Measurements from ENCODE around the gene ADAT1. TPM values are rescaled to one million over a fixed set of nuclear protein-coding genes. Genes with fewer than 3 reads are reported as not detected.

Gene ADAT1
- total and polyA plus RNA-seq, 2 experiments from 2014 or later = 21.2 to 37.9 TPM

GRCh38 chr16:75621170-75621477 is 2.0 kb downstream of the ADAT1 start:
- Histone ChIP-seq H3K27ac (no peak overlapping the region), H3K4me1 (ENCODE audit: insufficient read depth) (peaks cover 19% of the 10 kb centered on the region), H3K4me3 (no peak overlapping the region), H3K9me2 (replicated peaks; ENCODE audit: insufficient read depth) (no peaks in the 10 kb centered on the region), H2AFZ (no peak overlapping the region), H3K9me3 (ENCODE audit: low read depth) (no peaks in the 10 kb centered on the region), H3K36me3 (replicated peaks; ENCODE audit: insufficient read depth, low read depth) (no peaks in the 10 kb centered on the region), H4K20me1 (ENCODE audit: insufficient read depth, poor library complexity, severe bottlenecking) (no peaks in the 10 kb centered on the region), H3K4me2 (peak overlapping the region; percentile 90), H3K27me3 (no peaks in the 10 kb centered on the region), H3K79me2 (peaks cover 15% of the 10 kb centered on the region)
- WGBS (ENCODE audit: low lambda C conversion rate, missing lambda C conversion rate) = 23% methylated on average over 2 of the region's 2 CpGs
- TF ChIP-seq EZH2 (IDR thresholded peaks at IDR 0.05; ENCODE audit: borderline replicate concordance) = no peak
- no peak for TF ChIP-seq EZH2phosphoT487 (IDR thresholded peaks at IDR 0.05; ENCODE audit: low read depth, severe bottlenecking, unreplicated experiment)
- peak; percentile 63 for TF ChIP-seq CTCF (IDR thresholded peaks at IDR 0.05; ENCODE audit: poor library complexity)
- DNase-seq (ENCODE audit: low spot score) = peak; percentile 58

GRCh38 chr16:75620326-75621169 is 2.5 kb downstream of the ADAT1 start:
- 94% methylated on average over 20 of the region's 20 CpGs for WGBS (ENCODE audit: low lambda C conversion rate, missing lambda C conversion rate)

GRCh38 chr16:75618780-75619179 is 4.3 kb downstream of the ADAT1 start:
- Histone ChIP-seq H3K9me3 (ENCODE audit: low read depth) (no peaks in the 10 kb centered on the region), H3K27ac (no peak overlapping the region), H3K4me3 (no peak overlapping the region), H3K79me2 (peaks cover 15% of the 10 kb centered on the region), H3K36me3 (replicated peaks; ENCODE audit: insufficient read depth, low read depth) (no peaks in the 10 kb centered on the region), H2AFZ (no peak overlapping the region), H3K27me3 (no peaks in the 10 kb centered on the region), H4K20me1 (ENCODE audit: insufficient read depth, poor library complexity, severe bottlenecking) (no peaks in the 10 kb centered on the region), H3K9me2 (replicated peaks; ENCODE audit: insufficient read depth) (no peaks in the 10 kb centered on the region), H3K4me1 (ENCODE audit: insufficient read depth) (peaks cover 11% of the 10 kb centered on the region), H3K4me2 (no peak overlapping the region)
- TF ChIP-seq EZH2phosphoT487 (IDR thresholded peaks at IDR 0.05; ENCODE audit: low read depth, severe bottlenecking, unreplicated experiment) (no peak), EZH2 (IDR thresholded peaks at IDR 0.05; ENCODE audit: borderline replicate concordance) (no peak), CTCF (IDR thresholded peaks at IDR 0.05; ENCODE audit: poor library complexity) (no peak)
- 98% methylated on average over 2 of the region's 2 CpGs for WGBS (ENCODE audit: low lambda C conversion rate, missing lambda C conversion rate)
- DNase-seq (ENCODE audit: low spot score) = no peak

More at GRCh38 chr16:75620326-75621169, 2.5 kb downstream of the ADAT1 start:
- Histone ChIP-seq H3K27ac (no peak overlapping the region), H3K36me3 (replicated peaks; ENCODE audit: insufficient read depth, low read depth) (no peaks in the 10 kb centered on the region), H2AFZ (no peak overlapping the region), H3K4me3 (no peak overlapping the region), H3K4me2 (peak overlapping the region; percentile 34), H3K27me3 (no peaks in the 10 kb centered on the region), H3K79me2 (peaks cover 15% of the 10 kb centered on the region), H3K9me2 (replicated peaks; ENCODE audit: insufficient read depth) (no peaks in the 10 kb centered on the region), H3K4me1 (ENCODE audit: insufficient read depth) (peaks cover 14% of the 10 kb centered on the region), H4K20me1 (ENCODE audit: insufficient read depth, poor library complexity, severe bottlenecking) (no peaks in the 10 kb centered on the region), H3K9me3 (ENCODE audit: low read depth) (no peaks in the 10 kb centered on the region)
- DNase-seq (ENCODE audit: low spot score) = no peak
- TF ChIP-seq CTCF (IDR thresholded peaks at IDR 0.05; ENCODE audit: poor library complexity) = no peak
- no peak for TF ChIP-seq EZH2 (IDR thresholded peaks at IDR 0.05; ENCODE audit: borderline replicate concordance)

All from hepatocyte (in vitro differentiated cells).